ENCODE results near the gene MAGI1.

Gene MAGI1

DNA sequence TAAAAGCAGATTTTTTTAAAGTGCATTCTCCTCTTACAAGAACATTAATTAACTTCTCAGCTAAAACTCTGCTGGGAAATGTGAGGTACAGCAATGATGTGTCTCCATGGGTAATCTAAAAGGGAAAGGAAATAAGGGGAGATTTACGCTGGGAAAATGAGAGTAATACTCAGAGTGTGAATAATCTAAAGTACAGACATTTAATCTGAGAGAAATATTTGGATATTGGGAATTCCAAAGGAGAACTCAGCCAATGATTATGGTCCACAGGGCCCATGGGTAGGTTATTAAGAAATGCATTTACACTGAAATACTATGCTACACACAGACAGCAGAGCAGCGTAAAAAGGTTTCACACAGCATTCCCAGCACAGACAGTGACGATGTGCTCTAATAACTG is 229.9 kb downstream of the MAGI1 start:
- CTCF ChIA-PET: no interaction called here
- POLR2A ChIA-PET: no interaction called here
- DNase-seq (ENCODE audit: extremely low spot score): no peak

DNA sequence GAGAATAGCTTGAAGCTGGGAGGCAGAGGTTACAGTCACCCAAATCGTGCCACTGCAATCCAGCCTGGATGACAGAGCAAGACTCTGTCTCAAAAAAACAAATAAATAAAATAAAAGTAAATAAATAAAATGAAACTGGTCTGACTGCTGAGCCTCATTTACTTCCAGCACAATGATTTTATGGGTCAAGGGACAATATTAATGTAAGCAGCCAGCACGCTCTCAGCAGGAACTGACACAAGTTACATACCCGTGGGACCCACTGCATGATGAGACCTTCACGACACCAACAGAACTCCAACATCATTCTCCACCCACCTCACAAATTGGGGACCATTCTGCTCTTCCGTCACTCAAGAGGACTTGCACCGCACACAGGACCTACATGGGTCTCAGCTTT is 230.3 kb downstream of the MAGI1 start:
- DNase-seq (ENCODE audit: extremely low spot score): no peak
- POLR2A ChIA-PET: no interaction called here
- CTCF ChIA-PET: no interaction called here
- TF ChIP-seq FOXK2 (IDR thresholded peaks at IDR 0.05): no peak
- 0 out of 2 replicates have a peak, but pooled peaks have one; percentile 6 for TF ChIP-seq CTBP1 (IDR thresholded peaks at IDR 0.05; ENCODE audit: borderline replicate concordance)
- TF ChIP-seq ARNT (IDR thresholded peaks at IDR 0.05): no peak
- TF ChIP-seq, protein P1, sequence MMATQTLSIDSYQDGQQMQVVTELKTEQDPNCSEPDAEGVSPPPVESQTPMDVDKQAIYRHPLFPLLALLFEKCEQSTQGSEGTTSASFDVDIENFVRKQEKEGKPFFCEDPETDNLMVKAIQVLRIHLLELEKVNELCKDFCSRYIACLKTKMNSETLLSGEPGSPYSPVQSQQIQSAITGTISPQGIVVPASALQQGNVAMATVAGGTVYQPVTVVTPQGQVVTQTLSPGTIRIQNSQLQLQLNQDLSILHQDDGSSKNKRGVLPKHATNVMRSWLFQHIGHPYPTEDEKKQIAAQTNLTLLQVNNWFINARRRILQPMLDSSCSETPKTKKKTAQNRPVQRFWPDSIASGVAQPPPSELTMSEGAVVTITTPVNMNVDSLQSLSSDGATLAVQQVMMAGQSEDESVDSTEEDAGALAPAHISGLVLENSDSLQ (IDR thresholded peaks at IDR 0.05): 0 out of 2 replicates have a peak, but pooled peaks have one; percentile 11

More for the DNA sequence above, 229.9 kb downstream of the MAGI1 start:
- TF ChIP-seq ARNT (IDR thresholded peaks at IDR 0.05): no peak
- TF ChIP-seq BHLHE40 (IDR thresholded peaks at IDR 0.05; ENCODE audit: borderline replicate concordance): no peak
- TF ChIP-seq FOXA1 (IDR thresholded peaks at IDR 0.05): no peak
- TF ChIP-seq L3MBTL2 (conservative IDR thresholded peaks at IDR 0.05): no peak
- TF ChIP-seq FOXM1 (IDR thresholded peaks at IDR 0.05; ENCODE audit: borderline replicate concordance): no peak
- TF ChIP-seq TARDBP (IDR thresholded peaks at IDR 0.05): no peak
- TF ChIP-seq, protein P1 (IDR thresholded peaks at IDR 0.05): no peak
- no peak for TF ChIP-seq LEF1 (IDR thresholded peaks at IDR 0.05; ENCODE audit: borderline replicate concordance)
- TF ChIP-seq ELF4 (IDR thresholded peaks at IDR 0.05): no peak
- TF ChIP-seq SP1 (IDR thresholded peaks at IDR 0.05): no peak
- no peak for TF ChIP-seq ZNF384 (IDR thresholded peaks at IDR 0.05)
- TF ChIP-seq FOXK2 (IDR thresholded peaks at IDR 0.05): no peak
- TF ChIP-seq CTBP1 (IDR thresholded peaks at IDR 0.05; ENCODE audit: borderline replicate concordance): no peak
- no peak for TF ChIP-seq SUZ12 (IDR thresholded peaks at IDR 0.05)

DNA sequence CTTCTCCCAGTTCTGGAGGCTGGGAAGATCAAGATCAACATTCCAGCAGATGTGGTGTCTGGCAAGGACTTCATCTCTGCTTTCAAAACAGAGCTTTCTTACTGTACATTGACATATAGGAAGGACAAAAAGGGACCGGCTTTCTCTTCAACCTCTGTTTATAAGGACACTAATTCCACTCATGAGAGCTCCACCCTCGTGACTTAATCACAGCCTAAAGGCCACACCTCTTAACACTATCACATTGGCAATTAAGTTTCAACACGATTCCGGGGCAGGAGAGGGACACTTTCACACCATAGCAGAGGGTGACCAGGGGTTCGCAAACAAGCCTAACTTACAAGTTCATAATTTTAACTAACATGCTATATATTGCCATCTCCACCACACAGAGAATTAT is 231.5 kb downstream of the MAGI1 start:
- no peak for TF ChIP-seq FOXM1 (IDR thresholded peaks at IDR 0.05; ENCODE audit: borderline replicate concordance)
- no peak for TF ChIP-seq NFRKB (IDR thresholded peaks at IDR 0.05)
- TF ChIP-seq TARDBP (IDR thresholded peaks at IDR 0.05): no peak
- TF ChIP-seq SUZ12 (IDR thresholded peaks at IDR 0.05): no peak
- TF ChIP-seq FOXA1 (IDR thresholded peaks at IDR 0.05): no peak
- no peak for TF ChIP-seq BHLHE40 (IDR thresholded peaks at IDR 0.05; ENCODE audit: borderline replicate concordance)
- TF ChIP-seq ARNT (IDR thresholded peaks at IDR 0.05): no peak
- TF ChIP-seq L3MBTL2 (conservative IDR thresholded peaks at IDR 0.05): no peak
- TF ChIP-seq FOXK2 (IDR thresholded peaks at IDR 0.05): no peak
- no peak for TF ChIP-seq SP1 (IDR thresholded peaks at IDR 0.05)
- TF ChIP-seq ZNF384 (IDR thresholded peaks at IDR 0.05): no peak
- no peak for TF ChIP-seq CTBP1 (IDR thresholded peaks at IDR 0.05; ENCODE audit: borderline replicate concordance)
- TF ChIP-seq HDGF (IDR thresholded peaks at IDR 0.05; ENCODE audit: borderline replicate concordance): no peak
- TF ChIP-seq, protein P1 (IDR thresholded peaks at IDR 0.05): no peak
- TF ChIP-seq ELF4 (IDR thresholded peaks at IDR 0.05): no peak
- no peak for TF ChIP-seq LEF1 (IDR thresholded peaks at IDR 0.05; ENCODE audit: borderline replicate concordance)
- POLR2A ChIA-PET: no interaction called here
- DNase-seq (ENCODE audit: extremely low spot score): no peak
- CTCF ChIA-PET: interaction anchor here (0.8 kb wide), 1 partner anchor 332 kb away, joined by 5 read pairs; no protein-coding TSS in a partner anchor

DNA sequence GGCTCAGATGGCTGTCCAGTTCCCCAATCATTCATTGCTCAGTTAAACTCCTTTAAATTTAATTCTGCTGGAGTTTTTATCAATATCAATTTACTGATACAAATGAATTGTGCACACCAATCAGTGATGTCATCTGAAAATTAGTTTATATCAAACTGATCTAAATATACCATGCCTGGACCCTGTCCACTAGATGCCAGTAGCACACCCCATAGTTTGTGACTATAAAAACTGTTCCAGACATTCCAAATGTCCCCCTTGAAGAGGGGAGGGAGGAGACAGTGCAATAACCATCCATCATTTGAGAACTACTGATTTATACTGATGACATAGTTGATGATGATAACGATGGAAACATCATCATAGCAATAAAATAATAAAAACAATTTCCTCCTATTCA is 232.1 kb downstream of the MAGI1 start:
- DNase-seq (ENCODE audit: extremely low spot score): no peak
- TF ChIP-seq, protein P1 (IDR thresholded peaks at IDR 0.05): peak; percentile 36; the same call in 1 of the 2 replicates
- no peak for TF ChIP-seq FOXM1 (IDR thresholded peaks at IDR 0.05; ENCODE audit: borderline replicate concordance)
- ChIA-PET CTCF (no interaction called here), POLR2A (no interaction called here)

DNA sequence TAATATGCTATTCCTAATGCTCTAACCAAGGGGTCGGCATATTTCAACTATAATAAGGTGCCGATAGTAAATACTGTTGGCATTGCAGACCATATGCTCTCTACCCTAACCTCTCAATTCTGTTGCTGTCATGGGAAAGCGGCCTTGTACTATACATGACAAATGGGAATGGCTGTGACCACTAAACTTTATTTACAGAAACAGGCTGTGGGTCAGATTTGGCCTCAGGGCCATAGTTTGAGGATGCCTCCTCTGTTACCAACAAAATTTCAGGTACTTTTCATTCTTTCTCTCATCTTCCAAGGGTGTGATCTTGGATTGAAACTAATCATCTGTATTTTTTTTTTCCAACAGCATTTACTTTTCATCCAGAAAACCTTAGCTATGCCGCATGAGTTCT is 242.0 kb downstream of the MAGI1 start:
- POLR2A ChIA-PET: no interaction called here
- TF ChIP-seq NFRKB (IDR thresholded peaks at IDR 0.05): no peak
- CTCF ChIA-PET: interaction anchor here (0.7 kb wide), 1 partner anchor 368 kb away, joined by 3 read pairs; no protein-coding TSS in a partner anchor

DNA sequence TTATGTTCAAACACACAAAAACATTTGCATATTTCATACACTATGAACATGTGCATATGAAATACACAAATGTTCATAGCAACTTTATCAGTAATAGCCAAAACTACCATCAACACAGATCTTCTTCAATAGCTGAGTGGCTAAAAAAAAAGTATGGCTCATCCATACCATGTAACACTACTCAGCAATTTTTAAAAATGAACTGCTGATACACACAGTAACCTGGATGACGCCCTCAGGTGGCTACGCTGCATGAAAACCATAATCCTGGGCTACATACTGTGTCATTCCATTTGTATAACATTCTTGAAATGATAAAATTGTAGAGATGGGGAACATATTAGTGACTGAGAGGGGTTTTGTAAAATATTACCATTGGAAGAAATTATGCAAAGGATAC is 243.6 kb downstream of the MAGI1 start:
- POLR2A ChIA-PET: no interaction called here
- TF ChIP-seq HDGF (IDR thresholded peaks at IDR 0.05; ENCODE audit: borderline replicate concordance) (no peak), ZNF384 (IDR thresholded peaks at IDR 0.05) (no peak), SUZ12 (IDR thresholded peaks at IDR 0.05) (no peak), SP1 (IDR thresholded peaks at IDR 0.05) (no peak), LEF1 (IDR thresholded peaks at IDR 0.05; ENCODE audit: borderline replicate concordance) (no peak), CTBP1 (IDR thresholded peaks at IDR 0.05; ENCODE audit: borderline replicate concordance) (no peak), TARDBP (IDR thresholded peaks at IDR 0.05) (no peak), L3MBTL2 (conservative IDR thresholded peaks at IDR 0.05) (no peak), FOXA1 (IDR thresholded peaks at IDR 0.05) (no peak), NFRKB (IDR thresholded peaks at IDR 0.05) (no peak), BHLHE40 (IDR thresholded peaks at IDR 0.05; ENCODE audit: borderline replicate concordance) (no peak), ELF4 (IDR thresholded peaks at IDR 0.05) (no peak), FOXM1 (IDR thresholded peaks at IDR 0.05; ENCODE audit: borderline replicate concordance) (no peak), FOXK2 (IDR thresholded peaks at IDR 0.05) (no peak), ARNT (IDR thresholded peaks at IDR 0.05) (no peak)
- TF ChIP-seq, protein P1 (IDR thresholded peaks at IDR 0.05): no peak
- no peak for DNase-seq (ENCODE audit: extremely low spot score)
- CTCF ChIA-PET: no interaction called here

More for the DNA sequence above, 242.0 kb downstream of the MAGI1 start:
- DNase-seq (ENCODE audit: extremely low spot score): no peak

Data from HEK293T (cell line).